Measurements from ENCODE around the gene COBLL1. TPM values are rescaled to one million over a fixed set of nuclear protein-coding genes. Genes with fewer than 3 reads are reported as not detected.
A peak's percentile ranks its signal among the peaks of the same experiment; 100 is the strongest.

The COBLL1 gene
- total RNA-seq, 1 experiment from 2014 or later, result 5.9 TPM

DNA sequence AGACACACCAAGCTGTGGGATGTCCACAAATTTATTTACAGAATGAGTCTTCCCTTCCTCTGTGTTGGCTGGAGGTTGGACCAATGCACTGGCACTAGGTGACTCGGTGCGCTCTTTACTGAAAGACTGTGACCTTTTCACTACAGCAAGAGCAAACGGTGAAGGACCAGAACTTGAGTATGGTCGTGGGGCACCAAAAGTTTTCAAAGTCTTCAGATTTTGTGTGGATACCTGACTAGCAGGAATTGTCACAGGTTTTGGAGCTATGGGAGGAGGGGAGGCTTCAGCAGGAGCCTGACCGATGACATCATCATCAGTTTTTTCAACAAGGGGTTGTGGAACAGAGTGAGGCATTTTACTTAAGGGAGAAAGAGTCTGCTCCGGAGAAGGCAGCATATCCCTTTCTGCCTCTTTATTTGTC is 147.3 kb downstream of the COBLL1 start:
- Histone ChIP-seq H2AFZ (ENCODE audit: low read length) (no peak overlapping the region), H2BK20ac (ENCODE audit: low read depth, low read length, poor library complexity, severe bottlenecking) (no peak overlapping the region), H2BK5ac (ENCODE audit: insufficient read length, low read length) (no peak overlapping the region), H3K9me3 (ENCODE audit: control insufficient read depth, low read depth, low read length) (no peaks in the 10 kb centered on the region), H2AK5ac (ENCODE audit: insufficient read length, low read length) (no peak overlapping the region), H3K27ac (ENCODE audit: insufficient read length, low read depth, low read length) (no peak overlapping the region), H3K27me3 (ENCODE audit: insufficient read depth, low read length) (no peaks in the 10 kb centered on the region), H4K20me1 (ENCODE audit: control insufficient read depth, insufficient read depth, insufficient read length) (no peaks in the 10 kb centered on the region), H3K56ac (ENCODE audit: insufficient read length, low read depth, low read length) (no peak overlapping the region), H3K14ac (ENCODE audit: insufficient read depth, low read length) (no peak overlapping the region), H2BK15ac (ENCODE audit: low read depth, low read length) (no peak overlapping the region), H3K23ac (ENCODE audit: insufficient read length, low read depth, low read length) (no peak overlapping the region), H3K79me1 (ENCODE audit: insufficient read depth, low read depth, low read length, poor library complexity, severe bottlenecking) (no peaks in the 10 kb centered on the region), H2BK120ac (ENCODE audit: low read depth, low read length, poor library complexity, severe bottlenecking) (no peak overlapping the region), H3K79me2 (ENCODE audit: insufficient read depth, low read length) (no peaks in the 10 kb centered on the region), H4K8ac (replicated peaks; ENCODE audit: insufficient read length, low read depth, low read length) (no peak overlapping the region), H3K4me2 (ENCODE audit: insufficient read depth, insufficient read length, low read length) (no peak overlapping the region), H3K23me2 (ENCODE audit: insufficient read length, low read depth, low read length, poor library complexity, severe bottlenecking) (no peaks in the 10 kb centered on the region), H3K9ac (ENCODE audit: extremely low read depth, insufficient read length, low read length) (no peak overlapping the region), H4K5ac (ENCODE audit: insufficient read length, low read depth, low read length) (no peak overlapping the region), H3K4ac (ENCODE audit: low read depth, low read length) (no peak overlapping the region), H2BK12ac (ENCODE audit: insufficient read length, low read depth, low read length) (no peak overlapping the region), H4K91ac (ENCODE audit: insufficient read length, low read depth, low read length) (no peak overlapping the region), H3K4me1 (ENCODE audit: insufficient read depth, low read length) (no peaks in the 10 kb centered on the region), H3K18ac (ENCODE audit: insufficient read length, low read depth, low read length) (no peak overlapping the region), H3T11ph (ENCODE audit: low read length) (no peak overlapping the region)
- TF ChIP-seq CTCF (conservative IDR thresholded peaks at IDR 0.05), result no peak
- no peaks in the 10 kb centered on the region for H3K27me3 Mint-ChIP-seq (ENCODE audit: low read depth)
- H3K4me3 Mint-ChIP-seq, result no peak overlapping the region
- H3K27ac Mint-ChIP-seq, result peak overlapping the region in 1 of 3 experiments; percentile 39; a peak in 1 of 7 replicates
- H3K4me1 Mint-ChIP-seq, result peaks cover 0 to 3% of the 10 kb centered on the region in 2 experiments; a peak in 1 of 4 replicates
- DNase-seq, result no peak
- no peaks in the 10 kb centered on the region for H3K9me3 Mint-ChIP-seq
- no peaks in the 10 kb centered on the region for H3K36me3 Mint-ChIP-seq (ENCODE audit: insufficient read depth in 1 of 3, low read depth in 3 of 3)
- no CpG with 5 or more reads among the region's 6 CpGs for WGBS (ENCODE audit: extremely low coverage, insufficient read length, low lambda C conversion rate)
